GM23248 (cell line): ENCODE results near the gene PLGLB1.
"Not testable (repeated sequence)": the region's sequence is repeated elsewhere in the genome, so short reads cannot be mapped to it uniquely, and the experiment has no call there.

ENCODE experiments used
- EZH2 ChIP-seq: fragments of 200-600 bp; sonication (generic); IDR thresholded peaks from 2 replicates; pipeline ENCODE4 v1.6.1; 2018; ENCODE audit warnings: antibody characterized with exemption, mild to moderate bottlenecking; ENCODE audit not compliant: insufficient read depth, poor library complexity, severe bottlenecking
- EZH2phosphoT487 ChIP-seq: fragments of 200-600 bp; sonication (generic); IDR thresholded peaks from 2 replicates; pipeline ENCODE4 v1.6.1; 2018; ENCODE audit warnings: antibody characterized with exemption, moderate library complexity, mild to moderate bottlenecking, low read depth; ENCODE audit not compliant: insufficient read depth

- not testable (repeated sequence) for TF ChIP-seq EZH2phosphoT487, EZH2
Observed at GRCh38 chr2:87061519-87061918, 39.9 kb upstream of the PLGLB1 start.
